Peyer's patch (tissue), 4 donors: ENCODE results near the gene NBR1.

Source experiments
- CTCF ChIP-seq, 6 experiments: fragments of 450-650 bp in 4 of 6; fragments of 200-600 bp in 2 of 6; sonication (generic) in 1 of 6; IDR thresholded peaks; one replicate each; pipeline ENCODE4 v1.5.1; 2017 to 2019; ENCODE audit warnings: antibody characterized with exemption in 6 of 6, mild to moderate bottlenecking in 3 of 6, moderate library complexity in 1 of 6
- POLR2A ChIP-seq, 2 donors: fragments of 450-650 bp; IDR thresholded peaks; one replicate each; pipeline ENCODE4 v1.5.1; 2017; ENCODE audit warnings: antibody characterized with exemption in 2 of 2, mild to moderate bottlenecking in 2 of 2, moderate library complexity in 2 of 2

GRCh38 chr17:43146649-43147048 lies 24.4 kb upstream of the NBR1 start:
- TF ChIP-seq CTCF (IDR thresholded peaks at IDR 0.05) (no peak), POLR2A (IDR thresholded peaks at IDR 0.05) (no peak)
